ENCODE measurements around the gene TARDBP. TPM values are rescaled to one million over a fixed set of nuclear protein-coding genes. Genes with fewer than 3 reads are reported as not detected.

Gene TARDBP
- total RNA-seq, 1 donor from 2014 or later = 112 TPM

- no peak overlapping the region for H3K4me3 ChIP-seq
- no peaks in the 10 kb centered on the region for H3K4me1 ChIP-seq
- no peak overlapping the region for H3K27ac ChIP-seq
- H3K36me3 ChIP-seq = peaks cover 85% of the 10 kb centered on the region
- no peak for TF ChIP-seq CTCF (IDR thresholded peaks at IDR 0.05)
- no peaks in the 10 kb centered on the region for H3K9me3 ChIP-seq
- H3K27me3 ChIP-seq = no peaks in the 10 kb centered on the region
- no peak for DNase-seq
- ATAC-seq = no peak
- intact Hi-C loops (cut with DNase I) = no loop called here
These were observed 13.2 kb downstream of the TARDBP start for GRCh38 chr1:11025618-11026017.

DNA sequence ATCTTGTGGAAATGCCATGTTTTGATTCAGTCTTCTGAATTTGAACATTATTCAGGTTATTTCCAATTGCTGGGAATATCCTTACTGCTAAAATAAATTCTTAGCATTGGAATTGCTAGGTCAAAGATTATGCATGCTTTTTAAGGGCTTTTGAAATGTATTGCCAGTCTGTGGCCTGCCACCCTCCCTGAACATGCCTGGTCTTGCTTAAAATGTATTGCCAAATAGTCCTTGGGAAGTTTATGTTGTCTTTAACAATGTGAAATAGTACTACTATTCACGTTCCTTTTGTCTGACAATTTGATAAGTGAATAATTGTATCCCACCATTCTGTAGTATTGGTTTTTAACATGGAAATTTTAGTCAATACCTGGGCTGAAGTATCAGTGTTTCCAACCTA, 13.6 kb downstream of the TARDBP start:
- DNase-seq (no peak), ATAC-seq (no peak)
- Histone ChIP-seq H3K27ac (no peak overlapping the region), H3K4me3 (no peak overlapping the region), H3K27me3 (no peaks in the 10 kb centered on the region), H3K9me3 (no peaks in the 10 kb centered on the region), H3K36me3 (peaks cover 80% of the 10 kb centered on the region), H3K4me1 (no peaks in the 10 kb centered on the region)
- TF ChIP-seq CTCF (IDR thresholded peaks at IDR 0.05) = no peak
- intact Hi-C loops (cut with DNase I) = no loop called here

GRCh38 chr1:11026903-11027302, 14.4 kb downstream of the TARDBP start:
- no peaks in the 10 kb centered on the region for H3K27me3 ChIP-seq
- no peak for ATAC-seq
- intact Hi-C loops (cut with DNase I) = no loop called here
- H3K36me3 ChIP-seq = peaks cover 72% of the 10 kb centered on the region
- no peaks in the 10 kb centered on the region for H3K9me3 ChIP-seq
- no peak overlapping the region for H3K4me3 ChIP-seq
- no peak for DNase-seq
- TF ChIP-seq CTCF (IDR thresholded peaks at IDR 0.05) = no peak
- H3K4me1 ChIP-seq = no peaks in the 10 kb centered on the region
- no peak overlapping the region for H3K27ac ChIP-seq

GRCh38 chr1:11027316-11027715, 14.9 kb downstream of the TARDBP start:
- Histone ChIP-seq H3K9me3 (no peaks in the 10 kb centered on the region), H3K36me3 (peaks cover 68% of the 10 kb centered on the region), H3K4me3 (no peak overlapping the region), H3K27me3 (no peaks in the 10 kb centered on the region), H3K4me1 (no peaks in the 10 kb centered on the region), H3K27ac (no peak overlapping the region)
- ATAC-seq (no peak), DNase-seq (no peak)
- intact Hi-C loops (cut with DNase I) = no loop called here
- no peak for TF ChIP-seq CTCF (IDR thresholded peaks at IDR 0.05)

- DNase-seq = no peak
- Histone ChIP-seq H3K36me3 (peaks cover 61% of the 10 kb centered on the region), H3K27ac (no peak overlapping the region), H3K4me1 (no peaks in the 10 kb centered on the region), H3K4me3 (no peak overlapping the region), H3K9me3 (no peaks in the 10 kb centered on the region), H3K27me3 (no peaks in the 10 kb centered on the region)
- TF ChIP-seq CTCF (IDR thresholded peaks at IDR 0.05) = no peak
- ATAC-seq = no peak
- intact Hi-C loops (cut with DNase I) = no loop called here
These were observed 15.6 kb downstream of the TARDBP start for GRCh38 chr1:11028018-11028417.

DNA sequence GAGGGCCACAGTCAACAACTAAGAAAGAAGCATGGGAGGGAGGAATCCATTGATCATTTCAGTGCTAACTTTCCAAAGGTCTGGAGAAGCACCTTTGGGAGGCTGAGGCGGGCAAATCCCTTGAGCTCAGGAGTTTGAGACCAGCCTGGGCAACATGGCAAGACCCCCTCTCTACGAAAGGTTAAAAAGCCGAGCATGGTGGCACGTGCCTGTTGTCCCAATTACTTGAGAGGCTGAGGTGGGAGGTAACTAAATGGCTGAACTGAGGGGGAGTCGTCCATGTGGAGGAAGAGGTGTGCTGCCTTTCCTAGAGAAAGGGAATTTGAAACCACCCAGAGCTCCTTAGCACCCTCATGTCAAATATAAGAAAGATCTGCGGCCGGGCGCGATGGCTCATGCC, 18.4 kb downstream of the TARDBP start:
- no peaks in the 10 kb centered on the region for H3K9me3 ChIP-seq
- intact Hi-C loops (cut with DNase I) = no loop called here
- H3K27me3 ChIP-seq = no peaks in the 10 kb centered on the region
- DNase-seq (no peak), ATAC-seq (no peak)
- H3K4me1 ChIP-seq = no peaks in the 10 kb centered on the region
- no peak overlapping the region for H3K27ac ChIP-seq
- TF ChIP-seq CTCF (IDR thresholded peaks at IDR 0.05) = no peak
- H3K36me3 ChIP-seq = peaks cover 35% of the 10 kb centered on the region
- no peak overlapping the region for H3K4me3 ChIP-seq
